Breast epithelium (tissue), 3 donors: ENCODE data around the gene DERL3.

Experiments used
- CTCF ChIP-seq, 3 donors: fragments of 450-650 bp; IDR thresholded peaks; one replicate each; pipeline ENCODE4 v1.5.1; 2016 to 2017; ENCODE audit warnings: antibody characterized with exemption in 3 of 3, mild to moderate bottlenecking in 3 of 3, moderate library complexity in 3 of 3
- POLR2A ChIP-seq: fragments of 450-650 bp; IDR thresholded peaks from one replicate; pipeline ENCODE4 v1.6.1; 2016; ENCODE audit warnings: antibody characterized with exemption, mild to moderate bottlenecking, moderate library complexity

GRCh38 chr22:23801886-23802377, 36.9 kb downstream of the DERL3 start:
- TF ChIP-seq POLR2A (no peak), CTCF (IDR thresholded peaks at IDR 0.05) (no peak)
